ENCODE data around the gene UBA1. TPM values are rescaled to one million over a fixed set of nuclear protein-coding genes. Genes with fewer than 3 reads are reported as not detected.
A peak's percentile ranks its signal among the peaks of the same experiment; 100 is the strongest.

The UBA1 gene
- total RNA-seq, 1 donor from 2014 or later, result 503 TPM

GRCh38 chrX:47235691-47236103 is 42.1 kb downstream of the UBA1 start:
- no peaks in the 10 kb centered on the region for H3K36me3 Mint-ChIP-seq (ENCODE audit: unreplicated experiment)
- H3K27ac Mint-ChIP-seq (ENCODE audit: unreplicated experiment), result peak overlapping the region; percentile 34
- peak overlapping the region; percentile 47 for H3K4me3 Mint-ChIP-seq (ENCODE audit: unreplicated experiment)
- DNase-seq, result no peak
- H3K9me3 Mint-ChIP-seq (ENCODE audit: unreplicated experiment), result peaks cover 3% of the 10 kb centered on the region
- peaks cover 6% of the 10 kb centered on the region for H3K4me1 Mint-ChIP-seq (ENCODE audit: low read depth, unreplicated experiment)
- no peak for TF ChIP-seq CTCF (IDR thresholded peaks at IDR 0.05; ENCODE audit: partially characterized antibody, unreplicated experiment)
- peaks cover 3% of the 10 kb centered on the region for H3K27me3 Mint-ChIP-seq (ENCODE audit: unreplicated experiment)

- TF ChIP-seq CTCF (IDR thresholded peaks at IDR 0.05; ENCODE audit: partially characterized antibody, unreplicated experiment), result no peak
- DNase-seq, result no peak
- Mint-ChIP-seq H3K27me3 (ENCODE audit: unreplicated experiment) (peaks cover 3% of the 10 kb centered on the region), H3K4me3 (ENCODE audit: unreplicated experiment) (no peak overlapping the region), H3K36me3 (ENCODE audit: unreplicated experiment) (peaks cover 4% of the 10 kb centered on the region), H3K27ac (ENCODE audit: unreplicated experiment) (no peak overlapping the region), H3K9me3 (ENCODE audit: unreplicated experiment) (no peaks in the 10 kb centered on the region), H3K4me1 (ENCODE audit: low read depth, unreplicated experiment) (peaks cover 11% of the 10 kb centered on the region)
Measured at GRCh38 chrX:47239199-47239598, 45.6 kb downstream of the UBA1 start.

GRCh38 chrX:47239898-47240545 is 46.4 kb downstream of the UBA1 start:
- Mint-ChIP-seq H3K9me3 (ENCODE audit: unreplicated experiment) (no peaks in the 10 kb centered on the region), H3K27me3 (ENCODE audit: unreplicated experiment) (peaks cover 3% of the 10 kb centered on the region), H3K36me3 (ENCODE audit: unreplicated experiment) (peaks cover 4% of the 10 kb centered on the region), H3K4me3 (ENCODE audit: unreplicated experiment) (no peak overlapping the region), H3K4me1 (ENCODE audit: low read depth, unreplicated experiment) (peaks cover 14% of the 10 kb centered on the region), H3K27ac (ENCODE audit: unreplicated experiment) (no peak overlapping the region)
- no peak for TF ChIP-seq CTCF (IDR thresholded peaks at IDR 0.05; ENCODE audit: partially characterized antibody, unreplicated experiment)
- DNase-seq, result no peak

- DNase-seq, result no peak
- Mint-ChIP-seq H3K36me3 (ENCODE audit: unreplicated experiment) (peaks cover 4% of the 10 kb centered on the region), H3K27me3 (ENCODE audit: unreplicated experiment) (peaks cover 3% of the 10 kb centered on the region), H3K4me1 (ENCODE audit: low read depth, unreplicated experiment) (peaks cover 10% of the 10 kb centered on the region), H3K9me3 (ENCODE audit: unreplicated experiment) (no peaks in the 10 kb centered on the region), H3K4me3 (ENCODE audit: unreplicated experiment) (no peak overlapping the region), H3K27ac (ENCODE audit: unreplicated experiment) (no peak overlapping the region)
- TF ChIP-seq CTCF (IDR thresholded peaks at IDR 0.05; ENCODE audit: partially characterized antibody, unreplicated experiment), result no peak
Measured at GRCh38 chrX:47240619-47241018, 47.0 kb downstream of the UBA1 start.

GRCh38 chrX:47241201-47242011 is 47.8 kb downstream of the UBA1 start:
- peaks cover 4% of the 10 kb centered on the region for H3K9me3 Mint-ChIP-seq (ENCODE audit: unreplicated experiment)

More at GRCh38 chrX:47241201-47242011, 47.8 kb downstream of the UBA1 start:
- Mint-ChIP-seq H3K27ac (ENCODE audit: unreplicated experiment) (no peak overlapping the region), H3K4me3 (ENCODE audit: unreplicated experiment) (no peak overlapping the region), H3K4me1 (ENCODE audit: low read depth, unreplicated experiment) (peaks cover 16% of the 10 kb centered on the region), H3K27me3 (ENCODE audit: unreplicated experiment) (peaks cover 6% of the 10 kb centered on the region), H3K36me3 (ENCODE audit: unreplicated experiment) (peaks cover 4% of the 10 kb centered on the region)
- no peak for DNase-seq
- TF ChIP-seq CTCF (IDR thresholded peaks at IDR 0.05; ENCODE audit: partially characterized antibody, unreplicated experiment), result no peak

Data from glutamatergic neuron (in vitro differentiated cells).